ACC112 (cell line): Measurements from ENCODE around the gene RIMBP2.

ENCODE experiments used
- H2AFZ ChIP-seq: fragments of 200-600 bp; sonication (generic); one replicate; pipeline ENCODE4 v1.6.0; 2017; ENCODE audit warnings: antibody characterized with exemption, low read length; ENCODE audit not compliant: unreplicated experiment
- H3K27ac ChIP-seq: fragments of 200-600 bp; sonication (generic); 2 replicates; pipeline ENCODE4 v1.5.1; 2014; ENCODE audit warnings: low read depth, mild to moderate bottlenecking, antibody characterized with exemption, low read length, moderate library complexity
- H3K27me3 ChIP-seq: fragments of 200-600 bp; sonication (generic); 2 replicates; pipeline ENCODE4 v1.6.1; 2014; ENCODE audit warnings: mild to moderate bottlenecking, antibody characterized with exemption, low read length, moderate library complexity, mixed read lengths; ENCODE audit not compliant: insufficient read depth
- H3K36me3 ChIP-seq: fragments of 200-600 bp; sonication (generic); 2 replicates; pipeline ENCODE4 v1.6.1; 2016; ENCODE audit warnings: mild to moderate bottlenecking, antibody characterized with exemption, low read length, moderate library complexity, mixed read lengths; ENCODE audit not compliant: insufficient read depth
- H3K4me1 ChIP-seq: fragments of 200-600 bp; sonication (generic); one replicate; pipeline ENCODE4 v1.6.1; 2016; ENCODE audit warnings: low read length, mixed read lengths; ENCODE audit not compliant: insufficient read depth, unreplicated experiment, control insufficient read depth
- H3K4me3 ChIP-seq: fragments of 200-600 bp; sonication (generic); 2 replicates; pipeline ENCODE4 v1.5.1; 2014; ENCODE audit warnings: mild to moderate bottlenecking, low read depth, low read length
- H3K79me2 ChIP-seq: fragments of 200-600 bp; sonication (generic); one replicate; pipeline ENCODE4 v1.6.0; 2016; ENCODE audit warnings: low read length; ENCODE audit not compliant: control insufficient read depth, unreplicated experiment, insufficient read depth

Gene RIMBP2

GRCh38 chr12:130626601-130627000, 89.5 kb downstream of the RIMBP2 start:
- H3K4me1 ChIP-seq: no peaks in the 10 kb centered on the region
- H3K36me3 ChIP-seq: no peaks in the 10 kb centered on the region
- H3K27ac ChIP-seq: no peak overlapping the region
- H2AFZ ChIP-seq: no peak overlapping the region
- no peak overlapping the region for H3K4me3 ChIP-seq
- no peaks in the 10 kb centered on the region for H3K79me2 ChIP-seq
- H3K27me3 ChIP-seq: no peaks in the 10 kb centered on the region

GRCh38 chr12:130625201-130625600, 90.9 kb downstream of the RIMBP2 start:
- Histone ChIP-seq H3K4me3 (no peak overlapping the region), H3K27me3 (no peaks in the 10 kb centered on the region), H3K4me1 (no peaks in the 10 kb centered on the region), H3K79me2 (no peaks in the 10 kb centered on the region), H3K27ac (no peak overlapping the region), H2AFZ (no peak overlapping the region), H3K36me3 (no peaks in the 10 kb centered on the region)

- Histone ChIP-seq H3K4me1 (no peaks in the 10 kb centered on the region), H3K27ac (no peak overlapping the region), H3K36me3 (no peaks in the 10 kb centered on the region), H3K79me2 (no peaks in the 10 kb centered on the region), H2AFZ (no peak overlapping the region), H3K27me3 (no peaks in the 10 kb centered on the region), H3K4me3 (no peak overlapping the region)
These were observed 93.3 kb downstream of the RIMBP2 start for GRCh38 chr12:130622803-130623202.

GRCh38 chr12:130621696-130622298, 94.3 kb downstream of the RIMBP2 start:
- Histone ChIP-seq H2AFZ (no peak overlapping the region), H3K27me3 (no peaks in the 10 kb centered on the region), H3K36me3 (no peaks in the 10 kb centered on the region), H3K4me3 (no peak overlapping the region), H3K4me1 (no peaks in the 10 kb centered on the region), H3K79me2 (no peaks in the 10 kb centered on the region), H3K27ac (no peak overlapping the region)

- no peaks in the 10 kb centered on the region for H3K4me1 ChIP-seq
- H2AFZ ChIP-seq: no peak overlapping the region
- H3K27ac ChIP-seq: no peak overlapping the region
- H3K79me2 ChIP-seq: no peaks in the 10 kb centered on the region
- H3K36me3 ChIP-seq: no peaks in the 10 kb centered on the region
- no peaks in the 10 kb centered on the region for H3K27me3 ChIP-seq
- H3K4me3 ChIP-seq: no peak overlapping the region
These were observed 95.3 kb downstream of the RIMBP2 start for GRCh38 chr12:130620756-130621155.

GRCh38 chr12:130620281-130620680, 95.8 kb downstream of the RIMBP2 start:
- Histone ChIP-seq H3K4me1 (no peaks in the 10 kb centered on the region), H3K27me3 (no peaks in the 10 kb centered on the region), H2AFZ (no peak overlapping the region), H3K27ac (no peak overlapping the region), H3K4me3 (no peak overlapping the region), H3K36me3 (no peaks in the 10 kb centered on the region), H3K79me2 (no peaks in the 10 kb centered on the region)

- H2AFZ ChIP-seq: no peak overlapping the region
- no peak overlapping the region for H3K4me3 ChIP-seq
- H3K27me3 ChIP-seq: no peaks in the 10 kb centered on the region
- H3K36me3 ChIP-seq: no peaks in the 10 kb centered on the region
- no peaks in the 10 kb centered on the region for H3K79me2 ChIP-seq
- H3K27ac ChIP-seq: no peak overlapping the region
- H3K4me1 ChIP-seq: no peaks in the 10 kb centered on the region
These were observed 96.6 kb downstream of the RIMBP2 start for GRCh38 chr12:130619385-130620001.

GRCh38 chr12:130617219-130617618, 98.9 kb downstream of the RIMBP2 start:
- H3K4me3 ChIP-seq: no peak overlapping the region
- no peaks in the 10 kb centered on the region for H3K27me3 ChIP-seq
- H2AFZ ChIP-seq: no peak overlapping the region
- H3K79me2 ChIP-seq: no peaks in the 10 kb centered on the region
- no peak overlapping the region for H3K27ac ChIP-seq
- H3K4me1 ChIP-seq: no peaks in the 10 kb centered on the region
- H3K36me3 ChIP-seq: no peaks in the 10 kb centered on the region

- no peak overlapping the region for H3K27ac ChIP-seq
- no peak overlapping the region for H2AFZ ChIP-seq
- H3K79me2 ChIP-seq: no peaks in the 10 kb centered on the region
- H3K4me1 ChIP-seq: no peaks in the 10 kb centered on the region
- H3K36me3 ChIP-seq: no peaks in the 10 kb centered on the region
- no peaks in the 10 kb centered on the region for H3K27me3 ChIP-seq
- H3K4me3 ChIP-seq: no peak overlapping the region
These were observed 100.2 kb downstream of the RIMBP2 start for GRCh38 chr12:130615861-130616345.

- Histone ChIP-seq H3K4me1 (no peaks in the 10 kb centered on the region), H3K27me3 (no peaks in the 10 kb centered on the region), H3K36me3 (no peaks in the 10 kb centered on the region), H3K27ac (no peak overlapping the region), H3K4me3 (no peak overlapping the region), H2AFZ (no peak overlapping the region), H3K79me2 (no peaks in the 10 kb centered on the region)
These were observed 101.6 kb downstream of the RIMBP2 start for GRCh38 chr12:130614530-130614905.

GRCh38 chr12:130613831-130614529, 102.1 kb downstream of the RIMBP2 start:
- no peaks in the 10 kb centered on the region for H3K4me1 ChIP-seq
- H3K27ac ChIP-seq: no peak overlapping the region
- H3K36me3 ChIP-seq: no peaks in the 10 kb centered on the region
- no peak overlapping the region for H3K4me3 ChIP-seq
- H3K79me2 ChIP-seq: no peaks in the 10 kb centered on the region
- H2AFZ ChIP-seq: no peak overlapping the region
- H3K27me3 ChIP-seq: no peaks in the 10 kb centered on the region
